ENCODE results near the gene IL36A. TPM values are rescaled to one million over a fixed set of nuclear protein-coding genes. Genes with fewer than 3 reads are reported as not detected.

IL36A gene
- total RNA-seq, 1 donor from 2014 or later = not detected

- FAIRE-seq (no peak), DNase-seq (ENCODE audit: low spot score in 2 of 2) (no peak)
Observed at GRCh38 chr2:113039719-113040118, 34.5 kb downstream of the IL36A start.

GRCh38 chr2:113041871-113042270 lies 36.6 kb downstream of the IL36A start:
- FAIRE-seq = no peak
- no peak for DNase-seq (ENCODE audit: low spot score in 2 of 2)

- DNase-seq (ENCODE audit: low spot score in 2 of 2) (no peak), FAIRE-seq (no peak)
Observed at GRCh38 chr2:113046465-113046864, 41.2 kb downstream of the IL36A start.

GRCh38 chr2:113050921-113051895 lies 45.9 kb downstream of the IL36A start:
- FAIRE-seq = no peak
- no peak for DNase-seq (ENCODE audit: low spot score in 2 of 2)

- no peak for FAIRE-seq
- DNase-seq (ENCODE audit: low spot score in 2 of 2) = no peak
Observed at GRCh38 chr2:113052396-113052917, 47.2 kb downstream of the IL36A start, which contains the start of gene IL36B. IL36B (minus strand) TSS chr2:113052867.

GRCh38 chr2:113053666-113054065 lies 48.4 kb downstream of the IL36A start:
- DNase-seq (ENCODE audit: low spot score in 2 of 2) (no peak), FAIRE-seq (no peak)

- FAIRE-seq (no peak), DNase-seq (ENCODE audit: low spot score in 2 of 2) (no peak)
Observed at GRCh38 chr2:113054066-113054465, 48.8 kb downstream of the IL36A start.

- no peak for FAIRE-seq
- no peak for DNase-seq (ENCODE audit: low spot score in 2 of 2)
Observed at GRCh38 chr2:113056521-113056920, 51.3 kb downstream of the IL36A start.

- DNase-seq (ENCODE audit: low spot score in 2 of 2) = no peak
- FAIRE-seq = no peak
Observed at GRCh38 chr2:113057117-113057516, 51.9 kb downstream of the IL36A start.

Small RNAs within 50 kb of the gene (small RNA-seq; reads per million reads assigned to genes)
- gene HMGN2P23 = not detected

Other genes starting within 250 kb of the IL36A start
- gene CKAP2L, start 240.8 kb upstream of the IL36A start, total RNA-seq = 2.0 TPM
- 0.41 TPM for gene IL1A, start 221.0 kb upstream of the IL36A start, total RNA-seq
- 0.41 TPM for gene IL1B, start 168.7 kb upstream of the IL36A start, total RNA-seq
- gene IL37, start 94.3 kb upstream of the IL36A start, total RNA-seq = not detected
- gene IL36G, start 27.5 kb upstream of the IL36A start, total RNA-seq = under 0.01 TPM
- not detected for gene IL36B, start 47.4 kb downstream of the IL36A start, total RNA-seq
- gene IL36RN, start 53.7 kb downstream of the IL36A start, total RNA-seq = not detected
- not detected for gene IL1F10, start 62.5 kb downstream of the IL36A start, total RNA-seq
- gene IL1RN, start 122.1 kb downstream of the IL36A start, total RNA-seq = not detected
- gene PSD4, start 168.5 kb downstream of the IL36A start, total RNA-seq = 3.3 TPM